Tibial nerve (tissue), 4 donors: Measurements from ENCODE around the gene TMCC1.

Source experiments
- EP300 ChIP-seq, 2 donors: sonication (generic); formaldehyde crosslinking; IDR thresholded peaks; one replicate each; pipeline ENCODE4 v1.6.1; 2017; ENCODE audit warnings: antibody characterized with exemption in 2 of 2, mild to moderate bottlenecking in 1 of 2
- POLR2A ChIP-seq, 2 donors: fragments of 450-650 bp; IDR thresholded peaks; one replicate each; pipeline ENCODE4 v1.6.1; 2017; ENCODE audit warnings: antibody characterized with exemption in 2 of 2, mild to moderate bottlenecking in 2 of 2, moderate library complexity in 2 of 2
- TF ChIP-seq, protein P1 (sequence below), 5 experiments: fragments of 200-600 bp in 3 of 5; fragments of 450-650 bp in 2 of 5; sonication (generic) in 3 of 5; IDR thresholded peaks; one replicate each; pipeline ENCODE4 v1.5.1; 2016 to 2019; ENCODE audit warnings: antibody characterized with exemption in 5 of 5, mild to moderate bottlenecking in 3 of 5, moderate library complexity in 2 of 5

DNA sequence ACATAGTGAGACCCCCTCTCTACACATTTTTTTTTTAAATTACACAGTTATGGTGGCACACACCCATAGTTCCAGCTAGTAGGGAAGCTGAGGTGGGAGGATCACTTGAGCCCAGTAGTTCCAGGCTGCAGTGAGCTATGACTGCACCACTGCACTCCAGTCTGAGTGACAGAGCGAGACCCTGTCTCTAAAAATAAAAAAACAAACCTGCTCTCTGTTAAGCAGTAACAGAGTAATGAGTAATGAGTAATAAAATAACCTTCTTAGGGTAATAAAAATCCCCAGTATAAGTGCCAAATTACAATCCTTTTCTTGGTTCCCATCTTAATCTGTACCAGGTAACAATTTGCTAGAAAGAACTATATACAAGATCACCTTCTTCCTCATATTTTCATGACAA, 221.1 kb downstream of the TMCC1 start:
- TF ChIP-seq, protein P1, sequence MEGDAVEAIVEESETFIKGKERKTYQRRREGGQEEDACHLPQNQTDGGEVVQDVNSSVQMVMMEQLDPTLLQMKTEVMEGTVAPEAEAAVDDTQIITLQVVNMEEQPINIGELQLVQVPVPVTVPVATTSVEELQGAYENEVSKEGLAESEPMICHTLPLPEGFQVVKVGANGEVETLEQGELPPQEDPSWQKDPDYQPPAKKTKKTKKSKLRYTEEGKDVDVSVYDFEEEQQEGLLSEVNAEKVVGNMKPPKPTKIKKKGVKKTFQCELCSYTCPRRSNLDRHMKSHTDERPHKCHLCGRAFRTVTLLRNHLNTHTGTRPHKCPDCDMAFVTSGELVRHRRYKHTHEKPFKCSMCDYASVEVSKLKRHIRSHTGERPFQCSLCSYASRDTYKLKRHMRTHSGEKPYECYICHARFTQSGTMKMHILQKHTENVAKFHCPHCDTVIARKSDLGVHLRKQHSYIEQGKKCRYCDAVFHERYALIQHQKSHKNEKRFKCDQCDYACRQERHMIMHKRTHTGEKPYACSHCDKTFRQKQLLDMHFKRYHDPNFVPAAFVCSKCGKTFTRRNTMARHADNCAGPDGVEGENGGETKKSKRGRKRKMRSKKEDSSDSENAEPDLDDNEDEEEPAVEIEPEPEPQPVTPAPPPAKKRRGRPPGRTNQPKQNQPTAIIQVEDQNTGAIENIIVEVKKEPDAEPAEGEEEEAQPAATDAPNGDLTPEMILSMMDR (IDR thresholded peaks at IDR 0.05) = no peak
- no peak for TF ChIP-seq EP300 (IDR thresholded peaks at IDR 0.05)
- no peak for TF ChIP-seq POLR2A (IDR thresholded peaks at IDR 0.05)
